Activated CD8-positive, alpha-beta T cell treated with anti-CD3 and anti-CD28 coated beads for 36 hours (primary cell): ENCODE data around the gene PAQR6. TPM values are rescaled to one million over a fixed set of nuclear protein-coding genes. Genes with fewer than 3 reads are reported as not detected.

Experiments used
- ATAC-seq: fragments of 200-7000 bp; cut with Tn5 transposase; one replicate; pipeline ENCODE4 v1.10.0; 2021; ENCODE audit warnings: mild to moderate bottlenecking, moderate library complexity
- CTCF ChIA-PET: fragments of 350-600 bp; sonication (Branson Sonifier 250); formaldehyde crosslinking; loops from one replicate; lab custom pipeline; 2021; ENCODE audit warnings: antibody characterized with exemption; lab: Charles Lee
- POLR2A ChIA-PET: fragments of 350-600 bp; sonication (Branson Sonifier 250); formaldehyde crosslinking; loops from one replicate; lab custom pipeline; 2021; ENCODE audit warnings: antibody characterized with exemption; lab: Charles Lee
- DNase-seq: peaks from one replicate; pipeline ENCODE4 v3.0.0-alpha.2; 2020
- H3K27ac Mint-ChIP-seq: one replicate; pipeline ENCODE4 v1.8.0; 2021; ENCODE audit warnings: mild to moderate bottlenecking, mixed read lengths
- H3K27me3 Mint-ChIP-seq: one replicate; pipeline ENCODE4 v1.8.0; 2021; ENCODE audit warnings: mixed read lengths
- H3K36me3 Mint-ChIP-seq: one replicate; pipeline ENCODE4 v1.8.0; 2021; ENCODE audit warnings: low read depth, mixed read lengths
- H3K4me1 Mint-ChIP-seq: one replicate; pipeline ENCODE4 v1.8.0; 2021; ENCODE audit warnings: low read depth, mixed read lengths
- H3K4me3 Mint-ChIP-seq: one replicate; pipeline ENCODE4 v1.8.0; 2021; ENCODE audit warnings: mild to moderate bottlenecking, moderate library complexity, mixed read lengths
- H3K9me3 Mint-ChIP-seq: one replicate; pipeline ENCODE4 v1.8.0; 2021; ENCODE audit warnings: mixed read lengths
- CTCF ChIP-seq: fragments of 200-600 bp; IDR thresholded peaks from one replicate; pipeline ENCODE4 v1.8.0; 2022; ENCODE audit warnings: antibody characterized with exemption, mild to moderate bottlenecking
- intact Hi-C: fragments of 100-400 bp; cut with micrococcal nuclease; formaldehyde crosslinking; loops from one replicate; pipeline ENCODE4 v1.10.0; 2022
- total RNA-seq, 2 experiments: library from RNA; stranded (reverse); gene quantifications; one replicate each; pipeline ENCODE4 v1.2.3, GENCODE V29; 2021

PAQR6 gene
- total RNA-seq, 2 experiments from 2014 or later = 4.7 to 5.0 TPM

GRCh38 chr1:156211243-156211642 is 36.6 kb downstream of the PAQR6 start:
- DNase-seq = no peak
- TF ChIP-seq CTCF = no peak
- ChIA-PET POLR2A (interaction anchor here (0.9 to 9.6 kb wide), 4 partner anchors 8 to 71 kb away, joined by 4 to 177 read pairs (median 46); partner anchors contain the start of genes SLC25A44 and SMG5), CTCF (interaction anchor here (1.0 to 6.0 kb wide), 4 partner anchors 9 to 70 kb away, joined by 3 to 61 read pairs (median 8); no protein-coding TSS in a partner anchor)
- ATAC-seq = no peak
- H3K4me1 Mint-ChIP-seq = peaks cover 29% of the 10 kb centered on the region
- no peaks in the 10 kb centered on the region for H3K9me3 Mint-ChIP-seq
- H3K4me3 Mint-ChIP-seq = no peak overlapping the region
- no peaks in the 10 kb centered on the region for H3K27me3 Mint-ChIP-seq
- intact Hi-C loops = no loop called here
- peaks cover 62% of the 10 kb centered on the region for H3K36me3 Mint-ChIP-seq
- peak overlapping the region; percentile 17 for H3K27ac Mint-ChIP-seq

GRCh38 chr1:156204686-156205085 is 43.2 kb downstream of the PAQR6 start:
- no peak for ATAC-seq
- Mint-ChIP-seq H3K4me3 (no peak overlapping the region), H3K4me1 (peaks cover 20% of the 10 kb centered on the region), H3K27ac (no peak overlapping the region), H3K27me3 (no peaks in the 10 kb centered on the region), H3K9me3 (no peaks in the 10 kb centered on the region), H3K36me3 (peaks cover 30% of the 10 kb centered on the region)
- CTCF ChIA-PET = no interaction called here
- intact Hi-C loops = no loop called here
- POLR2A ChIA-PET = interaction anchor here (1.0 to 12.8 kb wide), 4 partner anchors 7 to 246 kb away, joined by 3 to 177 read pairs (median 4); partner anchors contain the start of gene PMF1
- DNase-seq = no peak
- no peak for TF ChIP-seq CTCF

- CTCF ChIA-PET = interaction anchor here (2.2 kb wide), 1 partner anchor 22 kb away, joined by 9 read pairs; no protein-coding TSS in a partner anchor
- no peak overlapping the region for H3K27ac Mint-ChIP-seq
- POLR2A ChIA-PET = interaction anchor here (0.7 to 12.8 kb wide), 5 partner anchors 9 to 48 kb away, joined by 3 to 177 read pairs (median 3); partner anchors contain the start of gene PMF1
Measured at GRCh38 chr1:156203331-156203730, 44.5 kb downstream of the PAQR6 start.

GRCh38 chr1:156200044-156200443 is 47.8 kb downstream of the PAQR6 start:
- Mint-ChIP-seq H3K9me3 (no peaks in the 10 kb centered on the region), H3K27me3 (no peaks in the 10 kb centered on the region), H3K4me1 (peaks cover 57% of the 10 kb centered on the region), H3K4me3 (no peak overlapping the region), H3K36me3 (peaks cover 48% of the 10 kb centered on the region), H3K27ac (no peak overlapping the region)
- peak; percentile 20 for DNase-seq
- no peak for ATAC-seq
- no peak for TF ChIP-seq CTCF
- POLR2A ChIA-PET = interaction anchor here (0.6 to 12.8 kb wide), 5 partner anchors 12 to 80 kb away, joined by 4 to 177 read pairs (median 6); partner anchors contain the start of gene PMF1
- CTCF ChIA-PET = interaction anchor here (2.0 to 4.7 kb wide), 5 partner anchors 10 to 103 kb away, joined by 6 to 57 read pairs (median 12); partner anchors contain the start of gene PMF1
- intact Hi-C loops = no loop called here

More at GRCh38 chr1:156203331-156203730, 44.5 kb downstream of the PAQR6 start:
- ATAC-seq = no peak
- Mint-ChIP-seq H3K9me3 (no peaks in the 10 kb centered on the region), H3K27me3 (no peaks in the 10 kb centered on the region), H3K36me3 (peaks cover 41% of the 10 kb centered on the region), H3K4me3 (no peak overlapping the region), H3K4me1 (peaks cover 34% of the 10 kb centered on the region)
- intact Hi-C loops = no loop called here
- no peak for TF ChIP-seq CTCF
- DNase-seq = no peak

- ChIA-PET POLR2A (interaction anchor here (0.8 to 12.8 kb wide), 12 partner anchors 13 to 85 kb away, joined by 3 to 177 read pairs (median 4); partner anchors contain the start of genes PMF1 and TMEM79), CTCF (interaction anchor here (0.7 to 4.7 kb wide), 11 partner anchors 11 to 187 kb away, joined by 3 to 57 read pairs (median 5); partner anchors contain the start of gene PMF1)
- no peak overlapping the region for H3K4me3 Mint-ChIP-seq
- H3K36me3 Mint-ChIP-seq = peaks cover 55% of the 10 kb centered on the region
- DNase-seq (peak; percentile 72), ATAC-seq (peak; percentile 81)
- H3K27me3 Mint-ChIP-seq = no peaks in the 10 kb centered on the region
- no peak overlapping the region for H3K27ac Mint-ChIP-seq
- no peaks in the 10 kb centered on the region for H3K9me3 Mint-ChIP-seq
- intact Hi-C loops = no loop called here
- TF ChIP-seq CTCF = no peak
- H3K4me1 Mint-ChIP-seq = peaks cover 60% of the 10 kb centered on the region
Measured at GRCh38 chr1:156198831-156199349, 49.0 kb downstream of the PAQR6 start.
